ENCODE results near the gene PRKN. TPM values are rescaled to one million over a fixed set of nuclear protein-coding genes. Genes with fewer than 3 reads are reported as not detected.

PRKN gene
- total and polyA plus RNA-seq, 2 donors (not counting 3 experiments of a cell fraction or from before 2014, with no cell fraction given) = 0.06 TPM; not detected in 1

DNA sequence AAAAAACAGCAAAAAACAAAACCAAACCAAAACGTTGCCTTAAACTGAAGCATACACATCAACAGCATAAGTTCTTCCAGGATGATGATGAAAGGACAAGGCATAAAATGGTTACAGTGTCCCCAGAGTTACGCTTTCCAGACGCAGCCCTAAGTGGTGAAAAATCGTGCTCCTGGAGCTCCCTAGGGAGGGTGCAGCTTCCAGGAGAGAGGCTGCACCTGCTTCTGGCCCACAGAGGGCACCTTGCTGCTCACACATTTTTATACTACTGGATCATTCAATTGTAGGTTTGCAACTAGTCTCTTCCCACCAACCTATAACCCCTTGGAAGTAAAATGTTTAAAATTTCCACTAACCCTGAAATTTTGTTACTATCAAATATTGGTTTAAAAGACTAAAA, 115.0 kb downstream of the PRKN start:
- no TSS peak for BruUV-seq (replicated peaks)
- intact Hi-C loops (cut with micrococcal nuclease) = no loop called here
- POLR2A ChIA-PET = no interaction called here

More for the DNA sequence above, 115.0 kb downstream of the PRKN start:
- H3K27me3 ChIP-seq (ENCODE audit: control insufficient read depth in 2 of 2, insufficient read depth in 2 of 2, low read length in 2 of 2) = no peaks in the 10 kb centered on the region
- DNase-seq (ENCODE audit: low read depth, low spot score) (no peak), FAIRE-seq (no peak)
- H3K4me2 ChIP-seq (ENCODE audit: insufficient read depth, low read length) = no peak overlapping the region
- peaks cover 2% of the 10 kb centered on the region for H3K9me3 ChIP-seq (replicated peaks; ENCODE audit: control insufficient read depth, insufficient read depth, low read length)
- H3K79me2 ChIP-seq (ENCODE audit: control insufficient read depth, insufficient read depth, low read length) = no peaks in the 10 kb centered on the region
- TF ChIP-seq POLR2AphosphoS5 (IDR thresholded peaks at IDR 0.05; ENCODE audit: insufficient read depth, low read depth, low read length) = no peak
- TF ChIP-seq FOS (IDR thresholded peaks at IDR 0.05; ENCODE audit: borderline replicate concordance, insufficient read depth, low read length) = no peak
- no peak for TF ChIP-seq EZH2 (IDR thresholded peaks at IDR 0.05; ENCODE audit: borderline replicate concordance, low read depth, low read length, severe bottlenecking)
- TF ChIP-seq, protein P1, sequence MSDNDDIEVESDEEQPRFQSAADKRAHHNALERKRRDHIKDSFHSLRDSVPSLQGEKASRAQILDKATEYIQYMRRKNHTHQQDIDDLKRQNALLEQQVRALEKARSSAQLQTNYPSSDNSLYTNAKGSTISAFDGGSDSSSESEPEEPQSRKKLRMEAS (IDR thresholded peaks at IDR 0.05; ENCODE audit: insufficient read depth, insufficient read length) = no peak
- no peak for TF ChIP-seq MYC (IDR thresholded peaks at IDR 0.05; ENCODE audit: low read depth, low read length)
- TF ChIP-seq POLR2A (IDR thresholded peaks at IDR 0.05; ENCODE audit: low read depth, low read length) = no peak
- TF ChIP-seq JUN (IDR thresholded peaks at IDR 0.05; ENCODE audit: borderline replicate concordance, insufficient read depth, insufficient read length, low read depth) = no peak
- TF ChIP-seq, protein P2, sequence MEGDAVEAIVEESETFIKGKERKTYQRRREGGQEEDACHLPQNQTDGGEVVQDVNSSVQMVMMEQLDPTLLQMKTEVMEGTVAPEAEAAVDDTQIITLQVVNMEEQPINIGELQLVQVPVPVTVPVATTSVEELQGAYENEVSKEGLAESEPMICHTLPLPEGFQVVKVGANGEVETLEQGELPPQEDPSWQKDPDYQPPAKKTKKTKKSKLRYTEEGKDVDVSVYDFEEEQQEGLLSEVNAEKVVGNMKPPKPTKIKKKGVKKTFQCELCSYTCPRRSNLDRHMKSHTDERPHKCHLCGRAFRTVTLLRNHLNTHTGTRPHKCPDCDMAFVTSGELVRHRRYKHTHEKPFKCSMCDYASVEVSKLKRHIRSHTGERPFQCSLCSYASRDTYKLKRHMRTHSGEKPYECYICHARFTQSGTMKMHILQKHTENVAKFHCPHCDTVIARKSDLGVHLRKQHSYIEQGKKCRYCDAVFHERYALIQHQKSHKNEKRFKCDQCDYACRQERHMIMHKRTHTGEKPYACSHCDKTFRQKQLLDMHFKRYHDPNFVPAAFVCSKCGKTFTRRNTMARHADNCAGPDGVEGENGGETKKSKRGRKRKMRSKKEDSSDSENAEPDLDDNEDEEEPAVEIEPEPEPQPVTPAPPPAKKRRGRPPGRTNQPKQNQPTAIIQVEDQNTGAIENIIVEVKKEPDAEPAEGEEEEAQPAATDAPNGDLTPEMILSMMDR (IDR thresholded peaks at IDR 0.05; ENCODE audit: extremely low read depth in 1 of 2, insufficient read depth in 1 of 2, low read depth in 1 of 2, low read length in 2 of 2) = no peak
- TF ChIP-seq GATA2 (IDR thresholded peaks at IDR 0.05; ENCODE audit: insufficient read depth, insufficient read length, low read depth, low read length) = no peak
- no peak overlapping the region for H3K9ac ChIP-seq (replicated peaks; ENCODE audit: extremely low read depth, insufficient read depth, low read length)
- no peaks in the 10 kb centered on the region for H3K4me1 ChIP-seq (ENCODE audit: control insufficient read depth, extremely low read depth, insufficient read depth, low read length)
- no peak overlapping the region for H3K4me3 ChIP-seq (replicated peaks in 1 of 3; ENCODE audit: insufficient read depth in 1 of 3, low read depth in 1 of 3, low read length in 3 of 3)
- no peak overlapping the region for H3K27ac ChIP-seq (ENCODE audit: insufficient read depth, low read depth, low read length)
- H3K9me1 ChIP-seq (replicated peaks; ENCODE audit: control insufficient read depth, extremely low read depth, insufficient read depth, low read length) = no peaks in the 10 kb centered on the region
- dilution Hi-C loops (cut with MboI; ENCODE audit: extremely low pct_ligation_motif_present, low sequenced_read_pairs) = no loop called here
- CTCF ChIA-PET = no interaction called here
- no peaks in the 10 kb centered on the region for H3K36me3 ChIP-seq (ENCODE audit: control insufficient read depth in 2 of 2, extremely low read depth in 1 of 2, insufficient read depth in 2 of 2, low read length in 2 of 2)
- no peaks in the 10 kb centered on the region for H4K20me1 ChIP-seq (replicated peaks; ENCODE audit: control insufficient read depth, extremely low read depth, insufficient read depth, low read length)
- H2AFZ ChIP-seq (ENCODE audit: low read depth, low read length) = no peak overlapping the region

Measured in endothelial cell of umbilical vein (primary cell).